Kidney epithelial cell (primary cell): ENCODE results near the gene FCMR. TPM values are rescaled to one million over a fixed set of nuclear protein-coding genes. Genes with fewer than 3 reads are reported as not detected.

ENCODE experiments used
- DNase-seq: peaks from one replicate; pipeline ENCODE4 v3.0.0-alpha.2; 2010; ENCODE audit warnings: low read depth
- H3K27me3 ChIP-seq: 2 replicates; pipeline ENCODE4 v1.6.0; 2011; ENCODE audit warnings: low read length; ENCODE audit not compliant: control insufficient read depth, insufficient read depth
- H3K36me3 ChIP-seq: 2 replicates; pipeline ENCODE4 v1.5.1; 2011; ENCODE audit warnings: low read length; ENCODE audit not compliant: control insufficient read depth, insufficient read depth
- H3K4me3 ChIP-seq: 2 replicates; pipeline ENCODE4 v1.5.1; 2011; ENCODE audit warnings: low read depth, mild to moderate bottlenecking, control low read depth, low read length
- CTCF ChIP-seq: IDR thresholded peaks from 2 replicates; pipeline ENCODE4 v1.5.1; 2011; ENCODE audit warnings: mild to moderate bottlenecking, moderate library complexity, low read length, control low read depth, inconsistent platforms; ENCODE audit not compliant: insufficient read depth, poor library complexity, severe bottlenecking
- total RNA-seq: library from RNA; depleted of rRNA; stranded (reverse); fragments of >200 nt; gene quantifications from 2 replicates; pipeline ENCODE4 v1.2.3, GENCODE V29; 2015

FCMR gene
- total RNA-seq, 1 donor from 2014 or later = 0.71 TPM

DNA sequence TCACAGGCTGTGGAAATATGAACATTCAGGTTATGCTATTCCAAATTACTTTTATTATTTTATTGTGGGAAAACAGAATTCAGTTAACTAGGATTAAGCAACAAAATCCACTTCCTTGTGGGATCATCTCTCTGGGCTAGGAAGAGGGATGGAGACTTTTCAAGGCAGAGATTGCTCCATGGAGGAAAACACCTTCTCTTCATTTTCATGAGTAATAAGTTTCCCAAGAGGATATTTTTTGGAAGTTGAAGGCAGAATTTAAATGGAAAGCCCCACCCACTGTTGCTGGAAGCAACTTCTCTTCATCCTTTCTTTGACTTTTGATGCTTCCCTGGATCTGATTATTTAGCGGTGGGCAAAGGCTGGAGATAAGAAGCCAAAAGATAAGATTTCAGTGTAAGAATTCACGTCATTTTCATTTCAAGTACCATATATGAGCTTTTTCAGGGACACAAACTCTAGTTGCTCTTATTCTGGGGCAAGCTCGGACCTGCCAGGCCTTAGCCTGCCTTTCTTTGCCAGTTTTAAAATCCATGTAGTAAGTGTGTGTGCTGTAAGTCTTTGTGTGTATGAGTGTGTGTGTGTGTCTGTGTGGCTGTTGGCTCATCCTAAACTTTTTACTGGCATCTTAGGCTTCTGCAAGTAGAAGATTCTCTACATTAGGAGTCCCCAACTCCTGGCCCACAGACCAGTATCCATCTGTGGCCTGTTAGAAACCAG, 36.2 kb downstream of the FCMR start:
- no peaks in the 10 kb centered on the region for H3K27me3 ChIP-seq
- no peak for TF ChIP-seq CTCF
- no peaks in the 10 kb centered on the region for H3K36me3 ChIP-seq
- DNase-seq = no peak
- H3K4me3 ChIP-seq = no peak overlapping the region

GRCh38 chr1:206883876-206884275, 37.9 kb downstream of the FCMR start:
- Histone ChIP-seq H3K27me3 (no peaks in the 10 kb centered on the region), H3K4me3 (no peak overlapping the region), H3K36me3 (no peaks in the 10 kb centered on the region)
- TF ChIP-seq CTCF = no peak
- no peak for DNase-seq

DNA sequence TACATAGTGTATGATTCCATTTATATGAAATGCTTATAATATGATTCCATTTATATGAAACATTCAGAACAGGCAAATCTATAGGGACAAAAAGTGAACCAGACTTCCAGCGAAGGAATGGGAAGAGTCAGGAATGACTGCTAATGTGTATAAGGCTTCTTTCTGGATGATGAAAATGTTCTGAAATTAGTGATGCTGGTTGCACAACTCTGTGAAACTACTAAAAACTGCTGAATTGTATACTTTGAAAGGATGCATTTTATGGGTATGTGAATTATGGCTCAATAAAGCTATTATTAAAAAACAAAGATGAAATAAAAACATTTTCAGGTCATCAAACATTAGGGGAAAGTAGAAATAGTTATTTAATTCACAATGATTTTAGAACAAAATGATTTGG, 38.6 kb downstream of the FCMR start:
- Histone ChIP-seq H3K36me3 (no peaks in the 10 kb centered on the region), H3K4me3 (no peak overlapping the region), H3K27me3 (no peaks in the 10 kb centered on the region)
- DNase-seq = no peak
- TF ChIP-seq CTCF = no peak

DNA sequence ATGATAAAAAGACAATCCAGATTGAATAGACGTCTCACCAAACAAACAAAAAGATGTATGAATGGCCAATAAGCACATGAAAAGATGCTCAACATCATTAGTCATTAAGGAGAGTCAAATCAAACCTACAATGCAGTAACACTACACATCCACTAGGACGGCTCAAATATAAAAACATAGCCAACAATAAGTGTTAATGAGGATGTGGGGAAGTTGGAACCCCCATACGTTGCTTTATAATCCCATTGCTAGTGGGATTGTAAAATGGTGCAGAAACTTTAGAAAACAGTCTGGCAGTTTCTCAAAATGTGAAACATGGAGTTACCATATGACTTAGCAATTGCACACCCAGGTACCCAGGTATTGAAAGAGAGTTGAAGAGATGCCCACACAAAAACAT, 39.2 kb downstream of the FCMR start:
- no peak overlapping the region for H3K4me3 ChIP-seq
- DNase-seq = no peak
- H3K36me3 ChIP-seq = no peaks in the 10 kb centered on the region
- no peaks in the 10 kb centered on the region for H3K27me3 ChIP-seq
- TF ChIP-seq CTCF = no peak

GRCh38 chr1:206880314-206880713, 41.4 kb downstream of the FCMR start:
- no peak for TF ChIP-seq CTCF
- Histone ChIP-seq H3K4me3 (no peak overlapping the region), H3K27me3 (no peaks in the 10 kb centered on the region), H3K36me3 (no peaks in the 10 kb centered on the region)
- DNase-seq = no peak

- Histone ChIP-seq H3K27me3 (no peaks in the 10 kb centered on the region), H3K4me3 (no peak overlapping the region), H3K36me3 (no peaks in the 10 kb centered on the region)
- TF ChIP-seq CTCF = no peak
- no peak for DNase-seq
Measured at GRCh38 chr1:206878456-206878855, 43.3 kb downstream of the FCMR start.
